Gastroesophageal sphincter (tissue), 4 donors: ENCODE measurements around the gene RPA1. TPM values are rescaled to one million over a fixed set of nuclear protein-coding genes. Genes with fewer than 3 reads are reported as not detected.
"Not testable (repeated sequence)": the region's sequence is repeated elsewhere in the genome, so short reads cannot be mapped to it uniquely, and the experiment has no call there.

ENCODE experiments used
- ATAC-seq: fragments of 150-250 bp; one replicate; pipeline ENCODE4 v1.9.1; 2016; ENCODE audit warnings: mild to moderate bottlenecking, moderate library complexity
- H3K27ac ChIP-seq, 4 donors: fragments of 200-600 bp; sonication (generic) in 3 of 4; 1 replicate in 3 of 4; 2 replicates in 1 of 4; pipeline ENCODE4 v1.5.1; 2016 to 2019
- H3K27me3 ChIP-seq: fragments of 200-600 bp; sonication (generic); one replicate; pipeline ENCODE4 v1.5.1; 2019
- H3K36me3 ChIP-seq, 2 donors: fragments of 200-600 bp; sonication (generic); one replicate each; pipeline ENCODE4 v1.5.1; 2019; ENCODE audit warnings: control low read depth in 1 of 2
- H3K4me1 ChIP-seq, 3 donors: fragments of 200-600 bp; sonication (generic); 1 replicate in 2 of 3; 2 replicates in 1 of 3; pipeline ENCODE4 v1.5.1; 2016 to 2019; ENCODE audit warnings: control low read depth in 2 of 3
- H3K4me3 ChIP-seq, 2 donors: fragments of 200-600 bp; sonication (generic); one replicate each; pipeline ENCODE4 v1.5.1; 2019; ENCODE audit warnings: mild to moderate bottlenecking in 1 of 2, moderate library complexity in 1 of 2
- H3K9me3 ChIP-seq, 3 donors: fragments of 200-600 bp; sonication (generic); one replicate each; pipeline ENCODE4 v1.5.1; 2017 to 2019; ENCODE audit warnings: control low read depth in 2 of 3
- CTCF ChIP-seq, 4 experiments: fragments of 200-600 bp in 2 of 4; fragments of 450-650 bp in 2 of 4; sonication (generic) in 1 of 4; IDR thresholded peaks; one replicate each; pipeline ENCODE4 v1.5.1; 2017 to 2019; ENCODE audit warnings: antibody characterized with exemption in 4 of 4, mild to moderate bottlenecking in 2 of 4, moderate library complexity in 2 of 4
- EP300 ChIP-seq: sonication (generic); formaldehyde crosslinking; IDR thresholded peaks from one replicate; pipeline ENCODE4 v1.6.1; 2017; ENCODE audit warnings: antibody characterized with exemption, mild to moderate bottlenecking
- POLR2A ChIP-seq, 2 donors: fragments of 450-650 bp; IDR thresholded peaks; one replicate each; pipeline ENCODE4 v1.6.1; 2017; ENCODE audit warnings: antibody characterized with exemption in 2 of 2, mild to moderate bottlenecking in 2 of 2, moderate library complexity in 1 of 2
- POLR2AphosphoS5 ChIP-seq: sonication (generic); formaldehyde crosslinking; IDR thresholded peaks from one replicate; pipeline ENCODE4 v1.6.1; 2017; ENCODE audit warnings: antibody characterized with exemption
- WGBS, 2 donors: methylation state at CpG; one replicate each; pipeline ENCODE4 v1.1.5; 2018; ENCODE audit warnings: low coverage in 1 of 2; 5-methylcytosine and 5-hydroxymethylcytosine counted together
- total RNA-seq, 4 donors: library from RNA; depleted of rRNA; stranded (reverse); fragments of >200 nt; gene quantifications; one replicate each; pipeline ENCODE4 v1.1.0, GENCODE V29; 2016

RPA1 gene
- total RNA-seq, 4 donors from 2014 or later, result 22.0 to 33.0 (median 25.2) TPM

- no peaks in the 10 kb centered on the region for H3K9me3 ChIP-seq
- H3K27me3 ChIP-seq, result no peaks in the 10 kb centered on the region
- 87 to 90% methylated on average over 3 of the region's 3 CpGs for WGBS, 2 donors
- no peak for ATAC-seq
- H3K36me3 ChIP-seq, result peaks cover 0 to 93% of the 10 kb centered on the region in 2 donors
- H3K4me3 ChIP-seq, result no peak overlapping the region
- no peak overlapping the region for H3K27ac ChIP-seq
- H3K4me1 ChIP-seq, result no peaks in the 10 kb centered on the region
- TF ChIP-seq POLR2A (IDR thresholded peaks at IDR 0.05), result no peak
These were observed 17.4 kb downstream of the RPA1 start for GRCh38 chr17:1847191-1847590.

- Histone ChIP-seq H3K36me3 (peaks cover 0 to 79% of the 10 kb centered on the region in 2 donors), H3K4me1 (no peaks in the 10 kb centered on the region), H3K27me3 (no peaks in the 10 kb centered on the region), H3K9me3 (no peaks in the 10 kb centered on the region), H3K27ac (no peak overlapping the region), H3K4me3 (no peak overlapping the region)
- 51 to 64% methylated on average over 2 to 6 of the region's 6 CpGs for WGBS, 2 donors
- TF ChIP-seq CTCF (IDR thresholded peaks at IDR 0.05) (no peak), EP300 (no peak), POLR2AphosphoS5 (no peak), POLR2A (IDR thresholded peaks at IDR 0.05) (no peak)
- ATAC-seq, result no peak
These were observed 22.5 kb downstream of the RPA1 start for GRCh38 chr17:1852327-1852726.

- Histone ChIP-seq H3K27ac (no peak overlapping the region), H3K4me3 (no peak overlapping the region), H3K9me3 (no peaks in the 10 kb centered on the region), H3K27me3 (no peaks in the 10 kb centered on the region), H3K4me1 (no peaks in the 10 kb centered on the region), H3K36me3 (peaks cover 0 to 72% of the 10 kb centered on the region in 2 donors)
- 80 to 88% methylated on average over 3 of the region's 3 CpGs for WGBS, 2 donors
- ATAC-seq, result no peak
- no peak for TF ChIP-seq POLR2A (IDR thresholded peaks at IDR 0.05)
- TF ChIP-seq CTCF (IDR thresholded peaks at IDR 0.05), result no peak
- TF ChIP-seq EP300, result no peak
- TF ChIP-seq POLR2AphosphoS5, result no peak
These were observed 23.9 kb downstream of the RPA1 start for GRCh38 chr17:1853698-1854097.

GRCh38 chr17:1856462-1856861 is 26.7 kb downstream of the RPA1 start:
- H3K4me1 ChIP-seq, H3K9me3 ChIP-seq, H3K27ac ChIP-seq, ATAC-seq, H3K4me3 ChIP-seq, H3K27me3 ChIP-seq: not testable (repeated sequence)
- peaks cover 0 to 73% of the 10 kb centered on the region in 2 donors for H3K36me3 ChIP-seq
- WGBS, 2 donors, result 87 to 95% methylated on average over 8 of the region's 8 CpGs

- TF ChIP-seq CTCF (IDR thresholded peaks at IDR 0.05) (no peak), POLR2AphosphoS5 (no peak), POLR2A (IDR thresholded peaks at IDR 0.05) (no peak), EP300 (no peak)
- no peaks in the 10 kb centered on the region for H3K9me3 ChIP-seq
- ATAC-seq, result peak; percentile 55
- WGBS, 2 donors, result 44 to 75% methylated on average over 8 to 11 of the region's 11 CpGs
- no peaks in the 10 kb centered on the region for H3K27me3 ChIP-seq
- no peak overlapping the region for H3K4me3 ChIP-seq
- peaks cover 0 to 44% of the 10 kb centered on the region in 2 donors for H3K36me3 ChIP-seq
- no peaks in the 10 kb centered on the region for H3K4me1 ChIP-seq
- H3K27ac ChIP-seq, result peak overlapping the region; percentile 41 to 65 (median 60)
These were observed 31.2 kb downstream of the RPA1 start for GRCh38 chr17:1860978-1861377.

- Histone ChIP-seq H3K27me3 (no peaks in the 10 kb centered on the region), H3K36me3 (peaks cover 0 to 47% of the 10 kb centered on the region in 2 donors), H3K4me3 (no peak overlapping the region), H3K9me3 (no peaks in the 10 kb centered on the region), H3K27ac (peak overlapping the region; percentile 41 to 65 (median 60)), H3K4me1 (no peaks in the 10 kb centered on the region)
- ATAC-seq, result peak; percentile 62
- TF ChIP-seq EP300, result no peak
- 70 to 72% methylated on average over 13 to 16 of the region's 16 CpGs for WGBS, 2 donors
These were observed 31.7 kb downstream of the RPA1 start for GRCh38 chr17:1861391-1862010.
